Sigmoid colon (tissue), 4 donors: ENCODE data around the gene SLC4A3.

Experiments
- CTCF ChIP-seq, 4 experiments: fragments of 450-650 bp in 3 of 4; fragments of 200-600 bp in 1 of 4; IDR thresholded peaks; one replicate each; pipeline ENCODE4 v1.5.1; 2016 to 2019; ENCODE audit warnings: antibody characterized with exemption in 4 of 4, mild to moderate bottlenecking in 3 of 4, moderate library complexity in 2 of 4
- EP300 ChIP-seq, 4 donors: sonication (generic); formaldehyde crosslinking; IDR thresholded peaks; one replicate each; pipeline ENCODE4 v1.6.1; 2017; ENCODE audit warnings: antibody characterized with exemption in 4 of 4
- POLR2A ChIP-seq, 2 donors: fragments of 450-650 bp; IDR thresholded peaks; one replicate each; pipeline ENCODE4 v1.6.1; 2016; ENCODE audit warnings: antibody characterized with exemption in 2 of 2, mild to moderate bottlenecking in 2 of 2, moderate library complexity in 2 of 2
- POLR2AphosphoS5 ChIP-seq, 4 donors: sonication (generic); formaldehyde crosslinking; IDR thresholded peaks; one replicate each; pipeline ENCODE4 v1.6.1; 2017; ENCODE audit warnings: antibody characterized with exemption in 4 of 4

- TF ChIP-seq POLR2A (IDR thresholded peaks at IDR 0.05) (no peak), POLR2AphosphoS5 (IDR thresholded peaks at IDR 0.05) (no peak), CTCF (IDR thresholded peaks at IDR 0.05) (no peak), EP300 (IDR thresholded peaks at IDR 0.05) (no peak)
These were observed 8.2 kb upstream of the SLC4A3 start for GRCh38 chr2:219619235-219619634.
